Midbrain (tissue), 1 donor: ENCODE data around the gene ADGRA1.
"Not testable (repeated sequence)": the region's sequence is repeated elsewhere in the genome, so short reads cannot be mapped to it uniquely, and the experiment has no call there.

ENCODE experiments used
- DNase-seq: peaks from one replicate; lab custom pipeline; 2025; lab: John Stamatoyannopoulos, UW

Gene ADGRA1

DNA sequence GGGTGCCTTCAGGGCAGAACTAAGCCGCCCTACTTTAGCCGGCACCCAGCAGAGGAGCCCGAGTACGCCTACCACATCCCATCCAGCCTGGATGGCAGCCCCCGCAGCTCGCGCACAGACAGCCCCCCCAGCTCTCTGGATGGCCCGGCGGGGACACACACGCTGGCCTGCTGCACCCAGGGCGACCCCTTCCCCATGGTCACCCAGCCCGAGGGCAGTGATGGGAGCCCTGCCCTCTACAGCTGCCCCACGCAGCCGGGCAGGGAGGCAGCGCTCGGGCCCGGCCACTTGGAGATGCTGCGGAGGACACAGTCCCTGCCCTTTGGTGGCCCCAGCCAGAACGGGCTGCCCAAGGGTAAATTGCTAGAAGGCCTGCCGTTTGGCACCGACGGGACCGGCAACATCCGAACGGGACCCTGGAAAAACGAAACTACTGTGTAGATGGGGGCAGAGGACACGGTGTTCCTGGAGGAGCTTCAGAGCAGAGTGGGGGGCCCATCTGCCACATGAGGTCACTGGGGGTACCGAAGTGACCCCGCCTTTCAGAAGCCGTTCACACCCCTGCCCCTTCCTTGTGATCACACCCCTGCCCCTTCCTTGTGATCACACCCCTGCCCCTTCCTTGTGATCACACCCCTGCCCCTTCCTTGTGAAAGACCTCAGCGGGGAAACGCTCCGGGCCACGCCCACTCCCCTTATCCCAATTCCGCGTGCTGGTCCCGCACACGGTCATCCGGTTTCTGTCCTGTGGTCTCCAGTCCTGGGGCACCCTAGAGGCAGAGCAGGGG is 41.5 kb downstream of the ADGRA1 start:
- DNase-seq, result no peak

DNA sequence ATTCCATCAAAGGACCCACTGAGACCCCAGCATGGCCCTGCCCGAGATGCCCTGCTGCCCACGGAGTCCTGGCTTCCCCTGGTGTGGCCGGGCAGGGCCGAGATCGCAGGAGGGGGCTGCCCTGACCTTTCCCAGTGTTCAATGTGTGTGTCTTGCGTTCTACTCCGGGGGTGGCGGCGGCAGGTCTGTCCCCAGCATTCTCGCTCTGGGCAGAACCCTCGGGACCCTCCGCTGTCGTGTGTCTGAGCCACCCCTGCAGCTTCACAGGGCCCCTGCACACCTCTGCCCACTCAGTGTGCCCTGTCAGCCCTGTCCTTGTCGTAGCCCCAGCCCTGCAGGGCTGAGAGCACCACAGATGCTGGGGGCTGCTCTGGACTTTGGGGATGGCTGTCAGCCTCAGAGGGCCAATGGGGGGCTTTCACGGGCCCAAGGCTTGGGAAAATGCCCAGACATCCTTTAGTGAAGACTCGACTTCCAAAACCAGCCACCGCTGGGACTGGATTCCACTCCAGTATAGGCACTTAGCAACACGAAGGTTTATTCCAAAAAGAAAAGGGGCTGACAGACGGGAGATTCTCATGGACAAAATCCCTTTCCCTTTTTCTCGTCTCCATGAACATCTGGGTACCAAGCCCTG is 42.3 kb downstream of the ADGRA1 start:
- DNase-seq, result no peak

DNA sequence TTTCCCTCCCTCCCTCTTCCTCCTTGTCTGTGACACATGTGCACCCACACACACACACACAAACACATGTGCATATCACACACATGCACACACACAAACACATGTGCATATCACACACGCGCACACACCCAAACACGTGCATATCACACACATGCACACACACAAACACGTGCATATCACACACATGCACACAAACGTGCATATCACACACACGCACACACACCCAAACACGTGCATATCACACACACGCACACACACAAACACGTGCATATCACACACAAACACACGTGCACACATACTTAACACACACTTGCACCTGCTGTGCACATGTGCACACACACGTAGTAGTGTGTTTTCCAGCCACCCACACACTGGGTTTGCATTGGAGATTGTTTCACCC is 42.9 kb downstream of the ADGRA1 start:
- no peak for DNase-seq

DNA sequence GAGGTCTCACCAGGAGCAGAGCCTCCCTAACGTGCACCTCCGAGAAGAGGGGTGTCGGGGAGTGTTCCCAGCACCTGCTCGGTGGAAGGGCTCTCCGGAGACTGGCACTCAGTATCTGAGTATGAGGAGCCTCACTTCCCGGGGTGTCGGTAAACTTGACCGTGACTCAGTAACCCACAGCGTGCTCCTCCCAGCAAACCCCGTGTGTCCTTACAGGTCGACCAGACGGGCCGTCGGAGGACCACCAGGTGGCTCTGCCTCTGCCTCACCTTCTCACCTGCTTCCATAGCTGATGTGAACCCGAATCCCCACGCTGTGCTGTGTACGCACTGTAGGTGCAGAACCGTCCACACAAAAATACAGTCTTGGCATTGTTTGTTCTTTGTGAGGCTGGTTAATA is 43.3 kb downstream of the ADGRA1 start:
- DNase-seq, result no peak

DNA sequence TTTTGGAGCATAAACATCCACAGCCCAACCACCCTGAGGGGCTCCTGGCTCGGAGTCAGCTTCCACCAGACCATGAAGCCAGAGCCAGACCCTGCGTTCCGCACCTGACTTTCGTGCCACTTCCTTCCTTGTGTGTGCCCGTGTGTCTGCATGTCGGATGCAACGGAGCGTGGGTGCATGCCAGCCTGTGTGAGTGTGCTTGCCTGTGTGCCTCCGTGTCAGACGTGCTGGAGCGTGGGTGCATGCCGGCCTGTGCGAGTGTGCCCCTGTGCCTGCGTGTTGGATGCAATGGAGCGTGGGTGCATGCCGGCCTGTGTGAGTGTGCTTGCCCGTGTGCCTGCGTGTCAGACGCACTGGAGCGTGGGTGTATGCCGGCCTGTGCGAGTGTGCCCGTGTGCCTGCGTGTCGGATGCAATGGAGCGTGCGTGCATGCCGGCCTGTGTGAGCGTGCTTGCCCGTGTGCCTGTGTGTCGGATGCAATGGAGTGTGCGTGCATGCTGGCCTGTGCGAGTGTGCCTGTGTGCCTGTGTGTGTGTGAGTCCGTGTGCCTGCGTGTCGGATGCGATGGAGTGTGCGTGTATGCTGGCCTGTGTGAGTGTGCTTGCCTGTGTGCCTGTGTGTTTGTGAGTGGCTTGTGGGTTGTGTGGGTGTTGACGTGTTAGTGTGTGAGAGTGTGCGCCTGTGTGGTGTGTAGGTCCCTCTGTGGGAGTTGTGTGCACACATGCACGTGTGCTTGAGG is 44.2 kb downstream of the ADGRA1 start:
- no peak for DNase-seq

DNA sequence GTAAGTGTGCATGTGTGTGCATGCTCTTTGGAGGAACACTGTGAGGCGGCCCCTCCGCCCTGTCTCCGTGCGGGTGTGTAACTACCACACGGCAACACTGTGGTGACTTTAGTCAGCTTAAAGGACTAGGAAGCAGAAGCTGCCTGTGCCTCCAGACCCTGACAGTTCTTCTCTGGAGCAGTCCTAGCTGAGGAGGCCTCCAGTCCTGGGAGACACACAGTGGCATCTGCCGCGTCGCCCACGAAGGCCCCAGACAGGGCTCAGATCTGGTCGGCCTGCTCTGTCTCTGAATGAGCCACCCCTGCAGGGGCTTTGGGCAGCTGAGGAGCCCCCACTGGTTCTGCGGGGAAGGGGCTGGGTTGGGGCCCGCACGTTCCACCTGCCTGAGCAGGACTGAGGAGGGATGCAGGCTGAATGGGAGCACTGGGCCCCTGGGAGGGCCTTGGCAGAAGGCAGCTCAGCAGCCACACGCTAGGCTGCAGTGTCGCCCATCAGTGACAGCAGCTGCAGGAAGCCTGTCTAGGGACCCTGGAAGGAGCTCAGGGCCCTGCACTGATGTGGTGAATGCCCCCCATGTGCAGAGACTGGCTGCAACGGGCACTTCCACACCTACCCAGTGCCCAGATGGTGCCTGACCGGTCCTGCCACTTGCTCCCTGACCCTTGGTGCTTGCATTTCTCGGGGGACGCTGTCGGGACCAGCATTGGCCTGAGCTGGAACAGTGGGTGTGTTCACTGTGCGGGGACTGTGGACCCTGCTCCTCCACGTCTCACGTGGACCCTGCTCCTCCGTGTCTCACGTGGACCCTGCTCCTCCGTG is 45.0 kb downstream of the ADGRA1 start:
- no peak for DNase-seq

DNA sequence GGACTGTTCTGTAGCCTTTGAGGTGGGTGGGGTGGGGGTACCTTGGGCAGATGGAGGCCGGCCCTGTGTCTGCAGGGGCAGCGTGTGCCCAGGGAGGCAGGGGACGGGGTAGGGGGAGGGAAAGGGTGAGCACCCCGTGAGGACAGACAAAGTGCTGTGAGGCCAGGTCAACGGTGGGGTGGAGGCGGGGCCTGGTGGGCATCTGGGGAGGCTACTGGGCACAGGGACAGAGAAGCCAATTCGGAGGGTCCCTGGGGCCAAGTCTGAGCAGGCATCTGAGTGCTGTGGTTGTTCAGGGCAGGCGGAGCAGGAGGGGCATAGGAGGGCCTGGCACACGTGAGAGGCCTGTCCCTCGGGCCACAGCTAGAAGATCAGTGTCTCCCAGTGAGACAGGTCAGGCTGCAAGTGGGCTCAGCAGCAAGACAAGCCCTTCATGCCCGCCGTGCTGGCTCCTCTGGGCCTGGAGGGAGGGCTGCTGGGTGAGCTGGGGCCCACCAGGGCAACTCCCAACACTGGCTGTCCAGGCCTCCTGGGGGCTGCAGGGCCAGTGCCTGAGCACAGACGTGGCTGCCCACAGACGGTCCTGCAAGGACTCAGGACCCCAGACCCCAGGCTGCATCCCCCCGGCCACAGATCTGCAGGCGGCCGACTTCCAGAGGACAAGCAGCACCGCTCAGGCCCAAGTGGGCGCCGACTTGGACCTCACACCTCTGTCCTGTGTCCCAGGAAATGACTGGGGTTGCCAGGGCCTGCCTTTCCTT is 45.9 kb downstream of the ADGRA1 start:
- DNase-seq, result no peak

DNA sequence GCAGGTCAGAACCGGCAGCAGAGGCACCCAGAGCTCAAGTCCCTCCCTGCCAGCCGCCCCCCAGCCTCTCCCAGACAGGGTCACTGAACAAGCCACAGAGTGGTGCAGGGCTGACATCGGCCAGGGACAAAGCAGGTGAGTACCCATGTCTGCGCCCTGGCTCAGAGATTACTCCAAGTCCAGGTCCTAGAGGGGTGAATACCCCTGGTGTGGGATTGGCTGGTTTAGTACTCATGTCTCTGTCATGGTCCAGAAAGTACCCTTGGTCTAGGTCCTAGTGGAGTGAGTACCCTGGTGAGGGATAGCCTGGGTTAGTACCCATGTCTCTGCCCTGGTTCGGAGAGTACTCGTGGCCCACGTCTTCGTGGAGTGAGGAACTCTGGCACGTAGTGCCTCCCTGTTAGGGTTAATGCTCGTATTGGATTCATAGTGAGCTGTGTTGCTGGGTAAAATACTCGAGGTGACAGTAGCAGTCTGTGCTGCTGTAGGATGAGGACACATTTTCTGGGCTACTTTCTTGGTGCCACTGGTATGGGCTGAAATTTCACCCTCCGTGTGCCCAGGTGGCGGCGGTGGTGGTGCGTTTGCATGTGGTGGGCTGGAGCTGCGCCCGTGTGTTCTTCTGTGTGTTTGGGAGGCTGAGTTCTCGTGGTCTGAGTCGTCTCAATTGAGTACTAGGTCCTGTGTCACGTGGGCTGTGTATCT is 46.8 kb downstream of the ADGRA1 start:
- DNase-seq, result no peak

DNA sequence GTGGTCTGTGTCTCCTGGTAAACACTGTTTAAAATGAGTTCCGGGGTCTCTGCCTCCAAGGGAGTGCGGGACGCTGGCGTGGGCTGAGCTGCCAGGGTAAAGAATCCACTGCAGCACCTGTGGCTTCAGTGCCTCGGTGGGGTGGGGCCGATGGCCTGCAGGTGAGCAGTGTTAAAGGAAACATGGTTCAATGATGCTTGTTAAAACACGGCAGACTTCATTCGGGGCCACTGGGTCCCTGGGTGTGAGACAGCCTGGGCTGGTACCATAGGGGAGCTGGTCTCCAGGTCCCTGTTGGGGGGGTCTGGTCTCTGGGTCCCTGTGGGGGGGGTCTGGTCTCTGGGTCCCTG is 47.4 kb downstream of the ADGRA1 start:
- DNase-seq, result no peak

DNA sequence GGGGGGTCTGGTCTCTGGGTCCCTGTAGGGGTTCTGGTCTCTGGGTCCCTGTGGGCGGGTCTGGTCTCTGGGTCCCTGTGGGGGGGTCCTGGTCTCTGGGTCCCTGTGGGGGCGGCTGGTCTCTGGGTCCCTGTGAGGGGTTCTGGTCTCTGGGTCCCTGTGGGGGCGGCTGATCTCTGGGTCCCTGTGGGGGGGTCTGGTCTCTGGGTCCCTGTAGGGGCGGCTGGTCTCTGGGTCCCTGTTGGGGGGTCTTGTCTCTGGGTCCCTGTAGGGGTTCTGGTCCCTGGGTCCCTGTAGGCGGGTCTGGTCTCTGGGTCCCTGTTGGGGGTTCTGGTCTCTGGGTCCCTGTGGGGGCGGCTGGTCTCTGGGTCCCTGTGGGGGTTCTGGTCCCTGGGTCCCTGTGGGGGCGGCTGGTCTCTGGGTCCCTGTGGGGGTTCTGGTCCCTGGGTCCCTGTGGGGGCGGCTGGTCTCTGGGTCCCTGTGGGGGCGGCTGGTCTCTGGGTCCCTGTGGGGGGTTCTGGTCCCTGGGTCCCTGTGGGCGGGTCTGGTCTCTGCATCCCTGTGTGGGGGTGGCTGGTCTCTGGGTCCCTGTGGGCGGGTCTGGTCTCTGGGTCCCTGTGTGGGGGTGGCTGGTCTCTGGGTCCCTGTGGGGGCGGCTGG is 49.9 kb downstream of the ADGRA1 start:
- DNase-seq, result not testable (repeated sequence)

DNA sequence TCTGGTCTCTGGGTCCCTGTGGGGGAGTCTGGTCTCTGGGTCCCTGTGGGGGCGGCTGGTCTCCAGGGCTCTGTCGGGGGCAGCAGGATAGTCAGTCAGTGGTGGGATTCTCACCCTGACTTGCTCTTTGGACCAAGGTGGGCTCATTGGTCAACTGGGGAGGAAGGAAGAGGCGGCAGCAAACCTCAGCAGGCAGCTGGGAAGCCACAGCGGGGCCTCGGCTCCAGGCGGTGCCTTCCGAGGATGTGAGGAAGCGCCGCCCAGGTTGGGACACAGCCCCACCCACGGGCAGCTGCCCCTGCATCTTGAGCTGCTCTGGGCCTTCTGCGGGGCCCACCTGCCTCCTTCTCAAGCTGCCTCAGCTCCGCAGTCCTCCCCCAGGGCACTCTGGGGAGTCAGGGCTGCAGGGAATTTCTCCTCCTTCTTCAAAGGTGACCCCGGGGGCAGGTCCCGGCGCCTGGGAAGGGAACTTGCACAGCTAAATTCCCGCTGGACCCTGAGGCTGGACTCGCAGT is 51.9 kb downstream of the ADGRA1 start:
- DNase-seq, result no peak

DNA sequence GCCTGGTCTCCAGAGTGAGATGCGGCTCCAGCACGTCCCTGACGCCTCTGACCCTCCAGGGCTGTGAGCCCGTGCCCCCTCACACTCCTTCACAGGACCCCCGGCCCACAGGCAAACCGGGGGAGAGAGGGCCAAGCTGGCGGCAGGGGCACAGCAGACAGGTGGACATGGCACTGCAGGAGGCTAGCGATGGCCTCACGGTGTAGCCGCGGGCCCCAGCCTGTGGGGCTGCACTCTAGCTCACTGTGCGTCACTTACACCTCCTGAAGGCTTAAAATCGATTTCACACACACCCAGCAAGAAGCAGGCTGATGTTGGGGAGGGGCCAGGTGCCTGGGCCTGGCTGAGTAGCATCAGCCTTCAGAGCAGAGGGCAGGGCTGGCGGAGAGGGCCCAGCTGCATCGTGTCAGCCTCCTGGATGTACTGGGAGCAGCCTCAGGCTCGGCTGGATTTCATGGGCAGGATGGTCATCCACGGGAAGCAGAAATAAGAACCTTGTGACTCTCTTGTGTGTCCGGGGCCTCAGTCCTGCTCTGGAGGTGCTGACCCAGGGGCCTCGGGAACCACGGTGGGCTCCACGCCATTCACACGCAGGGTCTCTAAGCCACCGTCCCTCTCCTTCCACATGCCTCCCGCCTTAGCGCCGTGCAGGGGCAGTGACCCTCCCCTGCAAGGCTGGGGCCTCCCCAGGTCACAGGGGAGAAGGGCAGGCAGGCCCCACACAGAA is 52.9 kb downstream of the ADGRA1 start:
- no peak for DNase-seq

DNA sequence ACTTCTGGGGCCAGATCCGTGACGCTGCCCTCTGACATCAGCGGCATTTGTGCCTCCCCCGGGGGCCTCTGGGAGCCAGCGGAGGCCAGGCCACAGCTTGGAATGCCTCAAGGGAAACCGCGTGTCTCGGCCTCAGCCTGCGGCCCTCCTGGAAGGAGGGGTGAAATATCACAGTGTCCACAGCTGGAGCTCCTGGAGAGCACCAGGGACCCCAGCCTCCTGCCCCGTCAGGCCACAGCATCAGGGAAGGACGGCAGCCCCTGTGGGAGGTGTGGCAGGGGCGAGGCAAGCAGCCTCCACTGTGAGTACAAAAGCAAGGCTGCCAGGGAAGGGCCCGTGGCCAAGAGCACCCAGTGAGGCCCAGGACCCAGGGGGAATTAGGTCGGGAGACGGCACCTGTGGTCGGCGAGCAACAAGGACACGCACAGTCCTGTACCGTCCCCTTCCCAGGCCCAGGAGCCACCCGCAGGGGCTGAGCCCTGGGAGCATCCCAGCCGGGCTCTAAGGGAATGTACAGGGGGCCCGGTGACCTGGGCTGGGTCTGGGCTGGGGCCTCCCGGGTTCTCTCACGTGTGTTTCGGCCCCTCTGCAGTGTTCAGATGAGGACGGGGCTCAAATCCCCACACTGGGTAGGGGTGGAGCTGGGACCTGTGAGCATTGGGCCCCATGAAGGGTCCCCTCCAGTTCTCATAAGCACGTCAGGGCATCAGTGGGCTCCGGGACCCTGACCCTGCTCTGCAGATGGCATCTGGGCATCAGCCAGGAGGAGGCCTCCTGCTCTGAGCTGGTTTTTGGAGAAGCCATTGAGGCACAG is 53.6 kb downstream of the ADGRA1 start:
- no peak for DNase-seq

DNA sequence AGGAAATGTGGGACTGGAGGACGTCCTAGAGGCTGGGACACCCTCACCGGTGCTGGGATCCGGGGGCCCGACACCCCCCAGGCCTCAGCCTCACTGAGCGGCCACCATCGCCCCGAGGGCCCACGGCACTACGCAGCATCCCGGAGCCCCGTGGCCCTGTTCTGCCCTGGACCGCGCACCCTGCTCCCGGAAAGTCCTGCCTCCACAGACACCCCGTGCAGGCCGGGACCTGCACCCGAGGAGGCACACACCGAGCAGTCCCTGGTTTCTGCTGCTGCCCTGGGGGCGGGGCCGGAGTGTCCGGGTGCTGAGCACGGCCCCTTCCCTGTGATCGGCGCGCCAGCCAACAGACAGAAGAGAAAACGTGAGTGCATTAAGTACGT is 54.2 kb downstream of the ADGRA1 start:
- no peak for DNase-seq

DNA sequence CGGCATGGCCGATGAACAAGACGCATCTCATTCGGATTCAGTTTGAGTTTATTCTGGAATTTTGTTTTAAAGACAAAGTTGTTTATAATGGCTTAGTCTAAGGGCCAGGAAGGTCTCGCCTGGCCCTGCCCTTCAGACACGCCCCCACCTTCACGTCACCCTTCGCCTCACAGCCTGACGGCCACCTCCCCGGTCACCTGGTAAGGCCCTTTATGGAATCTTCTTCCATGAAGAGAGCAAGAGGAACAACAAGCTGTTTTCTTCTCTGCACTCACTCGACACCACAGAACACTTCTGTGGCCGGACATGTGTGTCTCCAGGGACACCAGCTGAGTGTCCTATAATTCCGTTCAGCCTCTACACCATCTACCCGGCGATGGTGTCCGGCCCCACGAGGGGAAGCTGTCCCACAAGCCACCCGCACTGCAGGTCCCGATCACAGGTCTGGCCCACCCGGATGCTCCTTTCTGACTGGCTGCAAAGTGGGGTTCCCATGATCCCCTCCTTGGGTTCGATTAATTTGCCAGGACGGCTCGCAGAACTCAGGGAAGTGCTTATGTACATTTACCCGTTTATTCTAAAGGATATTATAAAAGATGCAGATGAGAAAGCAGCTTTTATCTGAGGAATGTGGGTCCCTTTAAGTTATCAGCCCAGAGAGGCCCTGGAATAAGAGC is 54.9 kb downstream of the ADGRA1 start:
- no peak for DNase-seq

DNA sequence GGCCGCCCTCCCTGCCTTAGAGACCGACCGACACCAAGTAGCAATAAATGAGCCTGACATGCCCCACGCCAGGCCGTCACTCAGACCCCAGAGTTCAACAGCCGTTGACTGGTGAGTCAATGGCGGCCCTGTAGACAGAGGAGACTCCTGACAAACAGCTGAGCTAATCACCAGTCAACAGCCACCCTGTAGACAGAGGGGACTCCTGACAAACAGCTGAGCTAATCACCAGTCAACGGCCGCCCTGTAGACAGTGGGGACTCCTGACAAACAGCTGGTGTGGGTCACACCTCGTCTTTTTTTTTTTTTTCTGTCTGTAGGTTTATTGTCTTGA is 55.4 kb downstream of the ADGRA1 start:
- no peak for DNase-seq

DNA sequence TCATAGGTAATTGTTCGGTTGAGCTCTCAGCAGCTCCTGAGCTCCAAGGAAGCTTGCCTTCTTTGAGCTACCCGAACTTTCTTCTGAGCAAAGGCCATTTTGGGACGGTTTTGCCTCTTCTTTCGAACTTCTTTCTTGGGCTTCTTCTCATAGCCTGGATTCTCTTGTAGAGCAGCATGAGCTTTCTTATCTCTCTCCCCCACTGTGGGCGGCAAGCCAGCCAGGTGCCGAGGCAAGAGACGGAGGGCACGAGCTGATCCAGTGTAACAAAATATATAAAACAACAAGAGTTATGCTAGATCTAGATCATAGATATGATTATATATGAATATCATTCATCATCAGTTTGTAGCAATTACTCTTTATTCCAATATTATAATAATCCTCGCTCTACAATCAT is 55.8 kb downstream of the ADGRA1 start:
- no peak for DNase-seq

DNA sequence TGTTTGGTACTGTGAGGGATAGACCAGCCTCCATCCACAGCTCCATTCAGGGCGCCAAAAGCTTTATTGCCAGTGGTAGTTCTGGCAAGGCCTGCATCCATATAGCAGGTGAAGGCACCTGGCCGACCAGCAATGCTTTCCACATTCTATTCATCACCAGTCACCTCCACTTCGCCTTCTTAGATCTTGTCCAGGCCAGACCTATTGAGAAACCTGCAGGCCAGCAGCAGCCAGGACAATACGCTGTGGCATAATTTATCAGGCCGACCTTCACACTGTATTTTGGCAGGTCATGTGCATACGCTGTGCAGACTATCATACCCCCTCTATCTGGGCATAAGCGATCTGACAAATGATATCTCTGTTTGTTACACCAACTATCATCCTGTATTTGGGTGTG is 57.0 kb downstream of the ADGRA1 start:
- no peak for DNase-seq
